Measurements from ENCODE around the gene PDK1.
"Not testable (repeated sequence)": the region's sequence is repeated elsewhere in the genome, so short reads cannot be mapped to it uniquely, and the experiment has no call there.

PDK1 gene

DNA sequence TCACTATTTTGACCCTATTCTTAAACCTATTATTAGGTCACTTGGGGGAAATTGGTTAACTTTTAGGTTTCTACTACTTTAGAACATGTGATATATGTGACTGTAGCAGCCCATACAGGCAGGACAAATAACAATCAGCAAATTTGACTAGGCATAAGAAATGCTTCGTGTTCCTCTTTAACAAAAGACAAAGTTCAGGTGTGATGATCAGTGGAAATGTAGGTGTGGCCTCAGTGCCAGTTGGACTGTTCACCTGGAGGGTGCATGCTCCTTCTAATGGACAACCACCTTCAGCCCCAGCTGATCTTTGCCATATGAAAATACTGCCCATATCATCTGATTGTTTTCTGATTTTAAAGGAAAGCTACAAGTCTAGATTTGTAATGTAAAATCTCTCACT is 6.4 kb downstream of the PDK1 start:
- H3K27ac Mint-ChIP-seq = no peak overlapping the region
- no peaks in the 10 kb centered on the region for H3K9me3 Mint-ChIP-seq
- no peak for DNase-seq
- H3K36me3 Mint-ChIP-seq (ENCODE audit: low read depth) = peaks cover 84% of the 10 kb centered on the region
- H3K27me3 Mint-ChIP-seq = no peaks in the 10 kb centered on the region
- no peak overlapping the region for H3K4me3 Mint-ChIP-seq
- peaks cover 53% of the 10 kb centered on the region for H3K4me1 Mint-ChIP-seq (ENCODE audit: low read depth)

DNA sequence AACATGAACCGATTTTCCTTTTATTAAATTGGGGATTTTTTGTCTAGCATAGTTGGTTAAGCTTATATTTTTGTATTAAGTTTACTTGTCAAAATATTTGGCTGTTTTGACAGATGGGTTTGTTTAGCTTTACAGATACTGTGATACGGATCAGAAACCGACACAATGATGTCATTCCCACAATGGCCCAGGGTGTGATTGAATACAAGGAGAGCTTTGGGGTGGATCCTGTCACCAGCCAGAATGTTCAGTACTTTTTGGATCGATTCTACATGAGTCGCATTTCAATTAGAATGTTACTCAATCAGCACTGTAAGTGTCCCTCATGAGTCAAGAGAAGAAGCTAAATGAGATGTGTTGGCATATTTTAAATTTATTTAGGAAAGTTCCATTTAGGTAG is 8.5 kb downstream of the PDK1 start:
- Mint-ChIP-seq H3K27ac (no peak overlapping the region), H3K36me3 (ENCODE audit: low read depth) (peaks cover 94% of the 10 kb centered on the region), H3K27me3 (no peaks in the 10 kb centered on the region), H3K9me3 (no peaks in the 10 kb centered on the region), H3K4me3 (no peak overlapping the region), H3K4me1 (ENCODE audit: low read depth) (peaks cover 49% of the 10 kb centered on the region)
- no peak for DNase-seq

DNA sequence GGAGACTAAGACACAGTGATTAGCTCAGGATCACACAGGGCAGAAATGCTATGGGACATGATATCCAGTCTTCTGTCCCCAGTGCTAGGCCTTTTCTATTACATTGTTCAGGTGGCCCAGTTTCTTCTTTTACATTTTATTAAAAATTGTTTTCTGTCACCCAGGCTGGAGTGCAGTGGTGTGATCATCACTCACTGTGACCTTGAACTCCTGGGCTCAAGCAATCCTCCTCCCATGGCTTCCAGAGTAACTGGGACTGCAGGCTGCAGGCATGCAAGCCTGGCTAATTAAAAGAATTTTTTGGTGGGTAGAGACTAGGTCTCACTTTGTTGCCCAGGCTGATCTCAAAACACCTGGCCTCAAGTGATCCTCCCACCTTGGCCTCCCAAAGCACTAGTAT is 15.4 kb downstream of the PDK1 start:
- Mint-ChIP-seq H3K36me3 (ENCODE audit: low read depth) (peaks cover 94% of the 10 kb centered on the region), H3K4me3 (no peak overlapping the region), H3K4me1 (ENCODE audit: low read depth) (peaks cover 19% of the 10 kb centered on the region)

DNA sequence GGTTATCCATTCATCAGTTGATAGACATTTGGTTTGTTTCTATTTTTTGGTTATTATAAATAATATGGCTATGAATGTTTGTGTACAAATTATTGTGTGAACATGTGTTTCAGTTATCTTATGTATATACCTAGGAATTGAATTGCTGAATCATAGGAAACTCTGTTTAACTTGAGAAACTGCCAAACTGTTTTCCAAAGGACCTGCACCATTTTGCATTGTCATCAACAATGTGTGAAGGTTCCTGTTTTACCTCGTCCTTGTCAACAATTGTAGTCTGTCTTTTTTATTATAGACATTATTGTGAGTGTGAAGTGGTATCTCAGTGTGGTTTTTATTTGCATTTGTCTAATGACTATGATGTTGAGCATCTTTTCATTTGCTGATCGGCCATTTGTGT is 17.1 kb downstream of the PDK1 start:
- Mint-ChIP-seq H3K36me3 (ENCODE audit: low read depth) (peaks cover 93% of the 10 kb centered on the region), H3K27me3 (no peaks in the 10 kb centered on the region), H3K27ac (no peak overlapping the region), H3K4me1 (ENCODE audit: low read depth) (peaks cover 13% of the 10 kb centered on the region), H3K4me3 (no peak overlapping the region), H3K9me3 (peaks cover 27% of the 10 kb centered on the region)
- no peak for DNase-seq

More for the DNA sequence above, 15.4 kb downstream of the PDK1 start:
- Mint-ChIP-seq H3K27ac (no peak overlapping the region), H3K9me3 (peaks cover 18% of the 10 kb centered on the region), H3K27me3 (no peaks in the 10 kb centered on the region)
- no peak for DNase-seq

DNA sequence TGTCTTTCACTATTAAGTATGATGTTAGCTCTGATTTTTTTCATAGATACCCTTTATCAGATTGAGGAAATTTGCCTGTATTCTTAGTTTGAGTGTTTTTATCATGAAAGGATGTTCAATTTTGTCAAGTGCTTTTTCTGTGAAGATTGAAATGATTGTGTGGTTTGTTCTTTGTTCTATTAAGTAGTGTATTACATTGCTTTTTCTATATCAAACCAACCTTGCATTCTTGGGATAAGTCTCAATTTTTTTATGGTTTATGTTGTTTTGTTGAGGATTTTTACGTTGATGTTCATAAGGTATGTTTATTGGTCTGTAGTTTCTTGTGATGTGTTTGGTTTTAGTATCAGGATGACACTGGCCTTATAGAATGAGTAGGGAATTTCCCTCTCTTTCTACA is 19.1 kb downstream of the PDK1 start:
- Mint-ChIP-seq H3K4me3 (no peak overlapping the region), H3K9me3 (peaks cover 35% of the 10 kb centered on the region), H3K36me3 (ENCODE audit: low read depth) (peaks cover 93% of the 10 kb centered on the region)

DNA sequence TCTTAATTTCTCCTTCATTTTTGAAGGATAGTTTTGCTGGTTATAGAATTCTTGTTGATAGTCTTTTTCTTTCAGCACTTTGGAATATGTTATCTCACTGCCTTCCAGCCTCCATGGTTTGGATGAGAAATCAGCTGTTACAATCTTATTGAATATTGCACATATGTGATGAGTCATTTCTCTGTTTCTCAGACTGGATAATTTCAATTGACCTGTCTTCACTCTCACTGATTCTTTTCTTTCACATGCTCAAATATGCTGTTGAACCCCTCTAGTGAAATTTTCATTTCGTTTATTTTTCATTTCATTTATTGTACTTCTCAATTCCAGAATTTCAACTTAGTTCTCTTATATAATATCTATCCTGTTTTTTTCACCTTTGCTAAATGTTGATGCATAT is 22.2 kb downstream of the PDK1 start:
- H3K4me3 Mint-ChIP-seq = no peak overlapping the region
- no peaks in the 10 kb centered on the region for H3K27me3 Mint-ChIP-seq
- no peak overlapping the region for H3K27ac Mint-ChIP-seq
- peaks cover 94% of the 10 kb centered on the region for H3K36me3 Mint-ChIP-seq (ENCODE audit: low read depth)
- peaks cover 35% of the 10 kb centered on the region for H3K9me3 Mint-ChIP-seq
- DNase-seq = no peak
- peaks cover 26% of the 10 kb centered on the region for H3K4me1 Mint-ChIP-seq (ENCODE audit: low read depth)

More for the DNA sequence above, 19.1 kb downstream of the PDK1 start:
- H3K4me1 Mint-ChIP-seq (ENCODE audit: low read depth) = peaks cover 12% of the 10 kb centered on the region
- H3K27ac Mint-ChIP-seq = no peak overlapping the region
- no peak for DNase-seq
- no peaks in the 10 kb centered on the region for H3K27me3 Mint-ChIP-seq

DNA sequence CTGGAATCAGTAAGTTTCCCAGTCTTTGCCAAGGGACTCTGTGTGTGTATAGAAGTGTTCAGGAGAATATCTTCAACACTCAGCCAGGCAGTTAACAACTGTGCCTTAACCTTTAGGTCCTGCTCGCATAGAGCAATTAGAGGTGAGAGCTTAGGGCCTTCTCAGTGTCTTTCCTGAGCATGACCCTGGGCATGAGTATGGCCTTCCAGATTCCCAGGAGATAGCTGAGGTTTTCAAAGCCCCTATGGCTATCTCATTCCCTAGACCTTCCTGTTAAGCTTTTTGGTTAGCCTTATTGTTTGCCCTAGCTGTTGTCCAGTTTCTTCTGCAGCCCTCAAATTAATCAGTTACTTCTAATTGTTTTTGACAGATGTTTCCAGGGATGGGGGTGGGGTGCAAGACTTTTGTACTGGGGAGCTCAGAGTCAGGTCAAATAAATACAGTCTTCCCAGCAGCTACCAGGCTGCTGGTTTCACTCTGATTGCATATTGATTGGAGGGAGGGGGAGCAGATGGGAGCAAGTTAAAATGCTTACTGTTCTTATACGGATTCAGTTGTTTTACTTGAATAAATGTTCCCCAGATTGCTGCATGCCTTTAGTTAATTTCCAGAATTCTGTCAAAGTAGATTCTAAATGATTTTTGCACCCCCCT is 23.1 kb downstream of the PDK1 start:
- Mint-ChIP-seq H3K36me3 (ENCODE audit: low read depth) (peaks cover 87% of the 10 kb centered on the region), H3K27me3 (no peaks in the 10 kb centered on the region), H3K4me3 (no peak overlapping the region), H3K9me3 (peaks cover 31% of the 10 kb centered on the region), H3K4me1 (ENCODE audit: low read depth) (peaks cover 28% of the 10 kb centered on the region), H3K27ac (no peak overlapping the region)
- no peak for DNase-seq

DNA sequence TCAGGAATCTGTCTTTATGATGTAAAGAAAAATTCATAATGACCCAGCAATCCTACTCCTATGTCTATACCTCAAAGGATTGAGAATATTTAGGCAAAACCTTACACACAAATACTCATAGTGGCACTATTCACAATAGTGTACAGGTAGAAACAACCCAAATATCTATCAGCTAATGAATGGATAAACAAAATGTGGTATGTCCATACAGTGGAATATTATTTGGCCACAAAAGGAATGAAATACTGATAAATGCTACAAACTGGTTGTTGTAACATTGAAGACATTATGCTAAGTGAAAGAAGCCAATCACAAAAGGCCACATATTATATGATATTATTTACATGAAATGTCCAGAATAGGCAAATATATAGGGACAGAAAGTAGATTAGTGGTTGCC is 24.7 kb downstream of the PDK1 start:
- Mint-ChIP-seq H3K27me3 (no peaks in the 10 kb centered on the region), H3K4me3 (no peak overlapping the region), H3K9me3 (peaks cover 19% of the 10 kb centered on the region), H3K36me3 (ENCODE audit: low read depth) (peaks cover 85% of the 10 kb centered on the region), H3K4me1 (ENCODE audit: low read depth) (peaks cover 34% of the 10 kb centered on the region), H3K27ac (no peak overlapping the region)
- no peak for DNase-seq

DNA sequence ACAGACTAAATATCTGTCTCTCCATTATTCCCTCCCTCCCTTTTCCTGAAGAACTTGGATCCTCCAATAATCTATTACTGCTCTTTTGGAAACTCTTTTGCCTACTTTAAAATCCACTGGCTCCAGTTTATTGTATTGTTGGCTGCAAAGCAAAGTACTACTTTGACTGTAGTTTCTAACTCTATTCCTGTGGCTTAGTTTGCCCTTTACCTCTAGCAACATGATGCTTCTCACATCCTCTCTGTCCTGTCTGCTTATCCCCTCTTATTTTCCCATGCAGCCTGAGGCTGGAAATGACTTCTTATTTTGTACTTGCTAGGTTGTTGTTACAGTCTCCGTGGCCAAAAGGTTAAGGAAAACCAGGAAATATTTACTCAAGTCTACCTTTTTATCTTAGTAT is 26.8 kb downstream of the PDK1 start:
- H3K27ac Mint-ChIP-seq = no peak overlapping the region

DNA sequence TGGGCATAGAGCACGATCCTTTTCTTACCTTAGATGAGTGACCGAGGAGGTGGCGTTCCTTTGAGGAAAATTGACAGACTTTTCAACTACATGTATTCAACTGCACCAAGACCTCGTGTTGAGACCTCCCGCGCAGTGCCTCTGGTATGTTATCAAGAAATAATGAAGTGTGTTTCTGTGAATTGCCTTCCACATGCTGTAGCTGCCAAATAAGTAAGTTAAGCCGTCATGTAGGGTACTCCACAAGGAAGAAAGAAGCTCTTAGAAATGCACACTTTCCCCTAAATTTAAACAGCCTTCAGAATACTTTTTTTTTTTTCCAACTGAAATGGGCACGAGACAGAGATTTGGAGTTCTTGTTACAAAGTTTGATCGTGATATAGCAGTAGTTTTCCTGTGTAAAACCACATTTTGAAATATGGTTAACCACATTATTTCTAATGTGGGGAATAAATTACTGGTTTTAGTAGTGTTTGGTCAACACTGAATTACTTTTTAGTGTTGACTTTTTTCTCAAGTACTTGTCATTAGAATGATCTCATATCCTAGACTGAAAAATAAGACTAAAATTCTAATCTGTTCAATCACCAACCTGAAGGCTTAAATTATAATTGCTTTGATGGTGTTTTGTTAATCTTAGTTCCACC is 30.5 kb downstream of the PDK1 start:
- H3K9me3 Mint-ChIP-seq = no peaks in the 10 kb centered on the region
- peaks cover 54% of the 10 kb centered on the region for H3K4me1 Mint-ChIP-seq (ENCODE audit: low read depth)
- peak overlapping the region; percentile 78 for H3K27ac Mint-ChIP-seq
- DNase-seq = no peak
- H3K4me3 Mint-ChIP-seq = no peak overlapping the region
- H3K27me3 Mint-ChIP-seq = no peaks in the 10 kb centered on the region
- H3K36me3 Mint-ChIP-seq (ENCODE audit: low read depth) = peaks cover 89% of the 10 kb centered on the region

More for the DNA sequence above, 26.8 kb downstream of the PDK1 start:
- Mint-ChIP-seq H3K27me3 (no peaks in the 10 kb centered on the region), H3K4me1 (ENCODE audit: low read depth) (peaks cover 51% of the 10 kb centered on the region), H3K4me3 (no peak overlapping the region), H3K9me3 (peaks cover 11% of the 10 kb centered on the region), H3K36me3 (ENCODE audit: low read depth) (peaks cover 87% of the 10 kb centered on the region)
- no peak for DNase-seq

DNA sequence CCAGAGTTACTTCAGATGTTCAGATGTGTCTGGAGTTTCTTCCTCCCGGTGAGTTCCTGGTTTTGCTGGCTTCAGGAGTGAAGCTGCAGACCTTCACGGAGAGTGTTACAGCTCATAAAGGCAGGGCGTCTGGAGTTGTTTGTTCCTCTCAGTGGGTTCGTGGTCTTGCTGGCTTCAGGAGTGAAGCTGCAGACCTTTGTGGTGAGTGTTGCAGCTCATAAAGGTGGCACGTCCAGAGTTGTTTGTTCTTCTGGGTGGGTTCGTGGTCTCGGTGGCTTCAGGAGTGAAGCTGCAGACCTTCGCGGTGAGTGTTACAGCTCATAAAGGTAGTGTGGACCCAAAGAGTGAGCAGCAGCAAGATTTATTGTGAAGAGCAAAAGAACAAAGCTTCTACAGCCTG is 31.3 kb downstream of the PDK1 start:
- not testable (repeated sequence) for H3K4me3 Mint-ChIP-seq, H3K9me3 Mint-ChIP-seq, H3K27me3 Mint-ChIP-seq, DNase-seq
- Mint-ChIP-seq H3K36me3 (ENCODE audit: low read depth) (peaks cover 89% of the 10 kb centered on the region), H3K27ac (peak overlapping the region; percentile 51), H3K4me1 (ENCODE audit: low read depth) (peaks cover 50% of the 10 kb centered on the region)

DNA sequence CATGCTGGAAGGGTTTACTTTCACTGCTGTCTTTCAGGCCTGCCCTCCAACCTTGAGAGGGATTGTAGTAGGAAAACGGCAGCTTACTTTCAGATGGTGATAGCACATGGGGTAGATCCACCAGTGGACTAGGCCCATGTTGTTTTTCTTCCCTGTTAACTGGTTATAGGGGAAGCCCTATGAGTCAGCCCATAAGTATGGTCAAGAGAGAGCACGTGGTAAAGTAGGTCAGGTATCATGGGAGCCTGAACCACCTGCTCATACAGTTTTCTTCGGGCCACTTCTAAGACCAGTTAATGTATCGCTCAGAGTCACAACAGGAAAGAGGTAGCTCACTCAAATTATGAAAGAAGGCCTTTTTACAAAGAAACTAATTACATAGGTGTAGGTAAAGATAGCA is 33.0 kb downstream of the PDK1 start:
- H3K36me3 Mint-ChIP-seq (ENCODE audit: low read depth) = peaks cover 95% of the 10 kb centered on the region
- no peaks in the 10 kb centered on the region for H3K9me3 Mint-ChIP-seq
- no peak overlapping the region for H3K27ac Mint-ChIP-seq
- no peak overlapping the region for H3K4me3 Mint-ChIP-seq
- no peaks in the 10 kb centered on the region for H3K27me3 Mint-ChIP-seq
- peaks cover 41% of the 10 kb centered on the region for H3K4me1 Mint-ChIP-seq (ENCODE audit: low read depth)
- DNase-seq = no peak

DNA sequence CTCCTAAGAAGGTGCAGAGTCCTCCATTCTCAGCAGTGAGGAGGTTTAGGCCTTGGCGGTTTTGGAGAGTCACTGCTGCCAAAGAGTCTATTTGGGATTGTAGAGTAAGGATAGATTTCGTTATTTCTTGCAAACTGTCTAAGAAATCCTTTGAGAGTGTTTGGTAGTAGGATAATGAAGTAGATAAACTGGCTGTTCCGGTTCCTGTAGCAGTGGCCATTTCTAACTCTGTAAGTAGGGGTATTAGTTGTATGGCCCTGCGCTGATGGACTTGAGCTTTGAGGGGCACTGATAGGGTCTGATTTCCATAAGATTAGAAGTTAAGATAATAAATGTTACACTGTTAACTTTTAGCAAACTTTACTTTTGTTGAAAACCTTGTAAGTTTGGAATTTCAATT is 35.5 kb downstream of the PDK1 start:
- H3K27me3 Mint-ChIP-seq, H3K27ac Mint-ChIP-seq, DNase-seq, H3K4me3 Mint-ChIP-seq, H3K9me3 Mint-ChIP-seq: not testable (repeated sequence)
- Mint-ChIP-seq H3K36me3 (ENCODE audit: low read depth) (peaks cover 94% of the 10 kb centered on the region), H3K4me1 (ENCODE audit: low read depth) (peaks cover 28% of the 10 kb centered on the region)

DNA sequence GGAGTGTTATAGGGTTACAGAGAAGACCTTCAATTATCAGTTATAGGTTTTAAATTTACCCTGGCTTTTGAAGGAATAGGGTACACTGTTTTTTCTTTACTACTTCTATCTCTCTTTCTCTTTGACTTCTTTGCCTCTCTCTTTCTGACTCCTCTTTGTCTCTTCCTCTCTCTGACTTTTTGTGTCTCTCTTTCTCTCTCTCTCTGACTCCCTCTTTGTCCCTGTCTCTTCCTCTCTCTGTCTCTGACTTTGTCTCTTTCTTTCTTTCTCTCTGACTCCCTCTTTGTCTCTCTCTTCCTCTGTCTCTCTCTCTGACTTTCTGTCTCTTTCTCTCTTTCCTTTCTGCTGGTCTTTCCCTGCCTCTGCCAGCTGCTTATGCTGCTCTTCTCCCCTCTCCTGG is 36.3 kb downstream of the PDK1 start:
- DNase-seq, H3K4me3 Mint-ChIP-seq, H3K27me3 Mint-ChIP-seq, H3K9me3 Mint-ChIP-seq, H3K27ac Mint-ChIP-seq: not testable (repeated sequence)
- Mint-ChIP-seq H3K4me1 (ENCODE audit: low read depth) (peaks cover 26% of the 10 kb centered on the region), H3K36me3 (ENCODE audit: low read depth) (peaks cover 94% of the 10 kb centered on the region)

DNA sequence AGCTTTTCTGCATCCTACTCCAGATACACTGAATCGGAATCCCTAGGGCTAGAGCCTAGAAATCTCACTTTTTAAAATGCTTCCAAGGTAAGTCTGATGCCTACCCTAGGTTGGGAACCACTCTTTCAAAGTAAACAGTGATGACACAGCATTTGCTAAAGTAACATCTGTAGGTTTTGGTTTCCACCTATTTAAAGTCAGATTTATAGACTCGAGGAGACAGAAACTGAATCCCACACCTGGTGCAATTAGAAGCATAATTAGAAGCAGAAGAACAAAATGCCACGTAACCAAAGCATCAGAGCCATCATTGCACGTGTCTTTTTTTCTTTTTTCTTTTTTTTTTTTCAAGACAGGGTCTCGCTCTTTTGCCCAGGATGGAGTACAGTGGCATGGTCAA is 40.9 kb downstream of the PDK1 start:
- H3K9me3 Mint-ChIP-seq = no peaks in the 10 kb centered on the region
- H3K27me3 Mint-ChIP-seq = no peaks in the 10 kb centered on the region
- no peak overlapping the region for H3K27ac Mint-ChIP-seq
- peaks cover 94% of the 10 kb centered on the region for H3K36me3 Mint-ChIP-seq (ENCODE audit: low read depth)
- peaks cover 25% of the 10 kb centered on the region for H3K4me1 Mint-ChIP-seq (ENCODE audit: low read depth)
- no peak overlapping the region for H3K4me3 Mint-ChIP-seq
- DNase-seq = no peak
